AG10803 (cell line): ENCODE results near the gene FAHD1.
"Not testable (repeated sequence)": the region's sequence is repeated elsewhere in the genome, so short reads cannot be mapped to it uniquely, and the experiment has no call there.

Source experiments
- DNase-seq: peaks from one replicate; pipeline ENCODE4 v3.0.0; 2010; ENCODE audit warnings: low read depth
- H3K4me3 ChIP-seq: 2 replicates; pipeline ENCODE4 v1.5.1; 2011; ENCODE audit warnings: mild to moderate bottlenecking, low read length, control low read depth
- TF ChIP-seq, protein P1 (sequence below): conservative IDR thresholded peaks from 2 replicates; pipeline ENCODE4 v1.5.1; 2011; ENCODE audit warnings: mild to moderate bottlenecking, low read length, control low read depth, inconsistent platforms

Gene FAHD1

DNA sequence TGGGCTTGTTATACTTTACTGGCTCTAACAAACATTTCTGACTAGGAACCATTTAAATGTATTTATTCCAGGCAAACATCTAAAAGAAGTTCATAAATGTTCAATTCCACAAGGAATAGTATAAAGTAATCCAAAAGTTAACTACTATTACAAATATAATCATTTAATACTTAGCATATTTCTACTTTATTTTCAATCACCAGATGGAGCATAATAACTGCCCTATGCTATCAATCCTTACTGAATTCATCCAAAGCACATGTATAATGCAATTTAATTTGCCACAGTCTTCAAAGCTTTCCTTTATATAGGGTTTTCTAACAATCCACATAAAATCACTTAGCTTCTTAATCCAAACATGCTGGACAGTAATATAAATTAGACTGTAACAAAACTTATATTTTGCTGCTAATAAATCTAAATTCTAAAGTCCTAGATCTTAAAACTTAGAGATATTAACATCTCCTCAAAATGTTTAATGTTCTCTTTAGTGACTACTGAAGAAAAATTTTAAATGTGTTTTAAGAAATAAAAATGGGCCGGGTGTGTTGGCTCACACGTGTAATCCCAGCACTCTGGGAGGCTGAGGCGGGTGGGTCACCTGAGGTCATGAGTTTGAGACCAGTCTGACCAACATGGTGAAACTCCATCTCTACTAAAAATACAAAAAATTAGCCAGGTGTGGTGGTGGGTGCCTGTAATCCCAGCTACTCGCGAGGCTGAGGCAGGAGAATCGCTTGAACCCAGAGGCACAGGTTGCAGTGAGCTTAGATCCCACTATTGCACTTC is 39.1 kb downstream of the FAHD1 start:
- H3K4me3 ChIP-seq, result no peak overlapping the region
- no peak for DNase-seq
- TF ChIP-seq, protein P1, sequence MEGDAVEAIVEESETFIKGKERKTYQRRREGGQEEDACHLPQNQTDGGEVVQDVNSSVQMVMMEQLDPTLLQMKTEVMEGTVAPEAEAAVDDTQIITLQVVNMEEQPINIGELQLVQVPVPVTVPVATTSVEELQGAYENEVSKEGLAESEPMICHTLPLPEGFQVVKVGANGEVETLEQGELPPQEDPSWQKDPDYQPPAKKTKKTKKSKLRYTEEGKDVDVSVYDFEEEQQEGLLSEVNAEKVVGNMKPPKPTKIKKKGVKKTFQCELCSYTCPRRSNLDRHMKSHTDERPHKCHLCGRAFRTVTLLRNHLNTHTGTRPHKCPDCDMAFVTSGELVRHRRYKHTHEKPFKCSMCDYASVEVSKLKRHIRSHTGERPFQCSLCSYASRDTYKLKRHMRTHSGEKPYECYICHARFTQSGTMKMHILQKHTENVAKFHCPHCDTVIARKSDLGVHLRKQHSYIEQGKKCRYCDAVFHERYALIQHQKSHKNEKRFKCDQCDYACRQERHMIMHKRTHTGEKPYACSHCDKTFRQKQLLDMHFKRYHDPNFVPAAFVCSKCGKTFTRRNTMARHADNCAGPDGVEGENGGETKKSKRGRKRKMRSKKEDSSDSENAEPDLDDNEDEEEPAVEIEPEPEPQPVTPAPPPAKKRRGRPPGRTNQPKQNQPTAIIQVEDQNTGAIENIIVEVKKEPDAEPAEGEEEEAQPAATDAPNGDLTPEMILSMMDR, result no peak

DNA sequence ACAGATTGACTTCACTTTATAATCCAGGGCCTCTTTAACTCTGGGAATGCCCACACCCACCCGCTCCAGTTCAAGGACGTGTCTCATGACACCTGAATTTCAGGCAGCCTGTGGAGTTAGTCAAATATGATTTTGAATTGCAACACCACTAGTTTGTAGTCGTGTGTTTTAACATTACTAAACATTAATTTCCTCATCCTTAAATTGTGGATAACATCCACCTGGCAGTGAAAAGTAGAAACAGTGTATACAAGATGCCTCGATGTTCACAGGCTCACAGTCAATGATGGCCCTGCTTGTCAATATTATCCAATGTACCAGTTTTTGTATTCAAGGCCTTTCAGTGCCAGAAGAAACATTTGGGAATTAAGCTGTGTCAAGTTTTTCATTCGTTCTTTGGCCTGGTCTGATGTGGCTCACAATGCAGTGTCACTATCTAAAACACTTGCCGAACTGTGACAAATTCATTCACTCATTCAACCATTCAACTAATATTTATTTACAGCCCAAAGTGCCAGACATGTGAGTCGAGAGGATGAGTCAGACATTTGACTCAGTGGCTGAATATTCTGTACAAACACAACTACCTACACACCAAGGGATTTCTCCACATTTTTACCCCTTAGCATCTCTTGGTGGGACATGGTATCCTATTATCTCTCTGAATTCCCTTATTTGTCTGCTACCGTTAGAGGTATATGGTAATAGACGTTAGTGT is 43.5 kb downstream of the FAHD1 start:
- peak; percentile 55 for DNase-seq
- no peak overlapping the region for H3K4me3 ChIP-seq
- TF ChIP-seq, protein P1, result no peak

DNA sequence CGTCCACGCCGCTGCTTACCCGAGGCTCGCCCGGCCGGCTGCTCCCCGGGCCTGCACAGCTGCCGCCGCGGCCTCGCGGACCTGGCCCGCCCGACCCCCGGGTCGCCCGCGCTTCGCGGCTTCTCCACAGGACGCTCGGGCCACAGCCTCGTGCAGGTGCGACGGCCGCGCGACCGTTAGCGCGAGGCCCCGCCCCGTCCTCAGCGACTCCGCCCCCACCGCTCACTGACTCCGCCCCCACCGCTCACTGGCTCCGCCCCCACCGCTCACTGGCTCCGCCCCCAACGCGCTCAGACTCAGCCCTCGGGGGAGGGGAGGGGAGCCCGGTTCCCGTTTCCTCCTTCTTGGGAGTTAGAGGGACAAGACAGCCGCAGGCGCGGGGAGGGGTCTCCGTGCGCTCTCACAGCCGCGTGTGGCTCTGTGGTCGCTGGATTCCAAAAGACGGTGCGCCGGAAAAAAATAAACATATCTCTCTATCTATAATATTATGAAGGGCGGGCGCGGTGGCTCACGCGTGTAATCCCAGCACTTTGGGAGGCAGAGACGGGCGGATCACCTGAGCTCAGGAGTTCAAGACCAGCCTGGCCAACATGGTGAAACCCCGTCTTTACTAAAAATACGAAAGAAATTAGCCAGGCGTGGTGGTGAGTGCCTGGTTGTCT is 45.1 kb downstream of the FAHD1 start, which contains the start of gene MEIOB:
MEIOB (minus strand) TSS at position 191 of the 662 bp plus-strand sequence. CDS start 3,989 bp downstream, outside the sequence.
- DNase-seq, result no peak
- peak within 1 kb of the TSS; percentile 36 for H3K4me3 ChIP-seq
- TF ChIP-seq, protein P1, result no peak

DNA sequence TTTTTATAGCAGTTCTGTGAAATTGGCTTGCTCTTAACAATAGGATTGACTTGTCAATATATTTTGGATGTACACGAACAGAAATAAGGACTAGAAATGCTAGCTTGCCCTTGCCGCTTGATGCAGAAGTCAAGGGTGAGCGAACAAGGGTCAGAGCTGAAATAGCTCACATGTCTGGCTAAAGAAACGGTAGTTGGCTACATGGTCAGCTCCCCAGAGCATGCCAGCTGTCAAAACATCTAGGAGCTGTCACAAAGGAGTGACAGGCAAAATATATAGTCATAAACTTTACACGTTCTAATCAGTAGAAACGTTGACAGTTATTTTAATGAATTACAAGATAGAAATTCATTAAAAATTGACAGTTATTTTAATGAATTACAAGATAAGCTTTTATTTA is 47.8 kb downstream of the FAHD1 start:
- H3K4me3 ChIP-seq, result no peak overlapping the region
- TF ChIP-seq, protein P1, result no peak
- no peak for DNase-seq

DNA sequence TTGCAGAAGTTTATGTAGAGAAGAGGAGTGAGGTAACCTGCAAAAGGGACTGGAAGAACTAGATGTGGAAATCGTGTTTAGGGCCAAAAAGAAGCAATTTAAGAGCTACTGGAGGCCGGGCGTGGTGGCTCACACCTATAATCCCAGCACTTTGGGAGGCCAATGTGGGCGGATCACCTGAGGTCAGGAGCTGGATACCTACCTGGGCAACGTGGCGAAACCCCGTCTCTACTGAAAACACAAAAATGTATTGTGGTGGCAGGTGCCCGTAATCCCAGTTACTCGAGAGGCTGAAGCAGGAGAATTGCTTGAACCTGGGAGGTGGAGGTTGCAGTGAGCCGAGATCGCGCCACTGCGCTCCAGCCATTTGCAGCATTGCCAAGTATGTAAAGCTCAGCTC is 49.1 kb downstream of the FAHD1 start:
- DNase-seq, H3K4me3 ChIP-seq: not testable (repeated sequence)

DNA sequence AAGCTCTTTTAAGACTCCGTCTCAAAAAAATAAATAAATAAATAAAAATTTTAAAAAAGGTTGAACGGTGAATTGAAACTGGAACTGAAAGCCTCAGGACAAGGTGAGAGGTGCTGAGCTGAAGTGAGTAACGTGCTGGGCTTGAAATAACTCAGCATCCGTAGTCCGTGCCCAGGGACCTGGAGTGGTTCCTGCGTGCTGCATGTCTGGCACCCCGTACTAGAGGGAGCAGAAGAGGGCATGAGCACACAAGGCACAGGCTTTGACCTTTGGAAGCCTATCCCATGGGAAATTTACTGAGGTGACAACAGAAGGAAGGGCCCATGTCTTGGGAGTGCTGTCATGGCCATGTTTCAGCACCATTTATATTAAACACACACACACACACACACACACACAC is 49.5 kb downstream of the FAHD1 start:
- no peak overlapping the region for H3K4me3 ChIP-seq
- TF ChIP-seq, protein P1, result no peak
- DNase-seq, result no peak

DNA sequence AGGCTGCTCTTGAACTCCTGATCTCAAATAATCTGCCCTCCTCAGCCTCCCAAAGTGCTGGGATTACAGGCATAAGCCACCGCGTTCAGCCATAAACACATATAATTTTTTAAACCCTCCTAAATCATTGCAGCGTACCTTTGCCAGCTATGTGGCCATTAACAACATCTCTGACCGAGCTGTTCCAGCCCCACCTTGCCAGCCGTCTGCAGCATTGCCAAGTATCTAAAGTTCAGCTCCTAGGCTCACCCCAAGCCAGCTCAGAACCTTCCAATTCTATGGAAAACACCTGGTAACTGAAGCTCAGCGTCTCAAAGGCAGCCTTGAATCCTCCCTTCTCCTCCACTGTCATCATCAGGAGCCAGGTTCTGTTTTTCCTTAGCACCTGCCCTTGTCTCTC is 50.1 kb downstream of the FAHD1 start:
- H3K4me3 ChIP-seq, result no peak overlapping the region
- DNase-seq, result no peak
- TF ChIP-seq, protein P1, result no peak
